ENCODE measurements around the gene IGLL5. TPM values are rescaled to one million over a fixed set of nuclear protein-coding genes. Genes with fewer than 3 reads are reported as not detected.

Gene IGLL5
- total and polyA plus RNA-seq, 9 of the 15 experiments (the other 6 are each of a cell fraction or from before 2014, with no cell fraction given): not detected

DNA sequence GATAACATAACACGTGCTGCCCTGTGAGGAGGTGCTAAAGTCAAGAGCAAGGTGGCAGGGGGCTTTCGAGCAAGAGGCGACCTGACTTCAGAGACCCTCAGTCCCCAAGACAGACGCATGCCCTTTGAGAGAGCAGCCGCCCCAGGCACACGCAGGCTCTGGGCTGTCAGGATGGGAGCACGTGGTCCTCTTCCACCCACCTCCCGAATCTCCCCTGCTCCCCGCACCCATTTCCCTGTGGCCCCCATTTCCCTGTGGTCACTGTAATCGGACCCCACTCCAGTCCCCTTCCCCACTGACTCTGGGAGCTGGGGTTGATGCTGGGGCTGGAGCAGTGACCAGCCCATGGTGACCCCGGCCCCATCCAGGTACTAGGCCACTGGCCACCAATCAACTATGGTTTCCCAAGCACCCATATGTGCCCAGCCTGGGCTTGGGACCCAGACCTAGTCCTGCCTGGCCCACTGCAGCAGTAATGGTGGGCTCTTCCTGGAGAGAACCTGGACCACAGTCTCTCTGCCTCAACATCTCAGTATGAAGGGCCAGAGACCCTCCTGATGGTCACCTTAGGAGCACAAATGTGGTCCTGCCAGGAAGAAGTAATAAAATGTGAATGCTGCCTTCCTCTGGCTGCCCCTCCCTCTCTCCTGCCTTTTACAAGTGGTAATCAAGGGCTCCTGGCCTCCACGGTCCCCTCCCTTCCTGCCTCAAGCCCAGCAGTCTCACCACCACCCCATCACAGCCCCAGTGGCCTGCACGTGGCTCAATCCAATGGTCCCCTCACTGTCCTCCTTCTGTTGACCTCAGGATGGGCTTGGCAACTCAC is 39.0 kb downstream of the IGLL5 start (continued):
- TF ChIP-seq TAF15 (IDR thresholded peaks at IDR 0.05; ENCODE audit: low read depth, low read length) (0 out of 2 replicates have a peak, but pooled peaks have one; percentile 78), BRCA1 (IDR thresholded peaks at IDR 0.05) (no peak), BRCA1 (CRISPR knock-in tag; IDR thresholded peaks at IDR 0.05) (no peak), LEF1 (IDR thresholded peaks at IDR 0.05) (no peak), POLR3A (IDR thresholded peaks at IDR 0.05; ENCODE audit: borderline replicate concordance, extremely low read depth, insufficient read depth, insufficient read length) (no peak)
- TF ChIP-seq, protein P1, sequence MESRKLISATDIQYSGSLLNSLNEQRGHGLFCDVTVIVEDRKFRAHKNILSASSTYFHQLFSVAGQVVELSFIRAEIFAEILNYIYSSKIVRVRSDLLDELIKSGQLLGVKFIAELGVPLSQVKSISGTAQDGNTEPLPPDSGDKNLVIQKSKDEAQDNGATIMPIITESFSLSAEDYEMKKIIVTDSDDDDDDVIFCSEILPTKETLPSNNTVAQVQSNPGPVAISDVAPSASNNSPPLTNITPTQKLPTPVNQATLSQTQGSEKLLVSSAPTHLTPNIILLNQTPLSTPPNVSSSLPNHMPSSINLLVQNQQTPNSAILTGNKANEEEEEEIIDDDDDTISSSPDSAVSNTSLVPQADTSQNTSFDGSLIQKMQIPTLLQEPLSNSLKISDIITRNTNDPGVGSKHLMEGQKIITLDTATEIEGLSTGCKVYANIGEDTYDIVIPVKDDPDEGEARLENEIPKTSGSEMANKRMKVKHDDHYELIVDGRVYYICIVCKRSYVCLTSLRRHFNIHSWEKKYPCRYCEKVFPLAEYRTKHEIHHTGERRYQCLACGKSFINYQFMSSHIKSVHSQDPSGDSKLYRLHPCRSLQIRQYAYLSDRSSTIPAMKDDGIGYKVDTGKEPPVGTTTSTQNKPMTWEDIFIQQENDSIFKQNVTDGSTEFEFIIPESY (CRISPR knock-in tag; IDR thresholded peaks at IDR 0.05): no peak

DNA sequence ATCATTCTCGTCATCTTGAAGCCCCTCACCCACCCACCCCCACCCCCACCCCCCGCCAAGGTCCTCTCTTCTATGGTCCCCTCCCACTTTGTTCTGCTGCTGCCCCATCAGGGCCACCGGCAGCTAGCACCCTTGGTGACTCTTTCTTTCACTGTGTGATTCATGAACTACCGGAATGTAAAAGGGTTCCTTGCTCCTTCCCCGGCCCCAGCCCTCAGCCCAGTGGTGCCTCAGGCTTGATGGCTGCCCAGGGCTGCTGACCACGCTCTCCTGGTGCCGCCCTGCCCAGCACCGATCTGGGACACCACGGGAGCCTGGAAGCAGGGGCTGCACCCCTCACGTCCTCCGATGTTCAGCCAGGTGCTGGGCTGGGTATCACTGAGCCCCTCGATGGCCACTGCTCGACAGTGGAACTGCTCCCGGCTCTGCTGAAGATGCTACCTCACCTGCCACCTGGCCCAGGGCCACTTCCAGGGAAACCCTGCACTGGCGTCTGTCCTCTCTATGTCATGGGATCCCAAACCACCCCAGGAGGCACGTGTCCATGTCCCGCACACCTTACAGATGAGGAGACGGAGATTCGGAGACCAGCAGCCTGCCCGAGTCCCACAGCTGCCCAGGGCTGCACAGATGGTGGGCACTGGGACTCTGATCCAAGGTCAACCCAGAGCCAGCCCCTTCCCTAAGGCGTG is 39.7 kb downstream of the IGLL5 start:
- BruUV-seq (replicated peaks): no TSS peak
- H3K79me2 ChIP-seq (ENCODE audit: control insufficient read depth, insufficient read depth, low read length): no peaks in the 10 kb centered on the region
- peaks cover 16 to 18% of the 10 kb centered on the region in 2 experiments for H3K4me1 ChIP-seq (replicated peaks in 1 of 2; ENCODE audit: control insufficient read depth in 2 of 2, insufficient read depth in 2 of 2, low read length in 2 of 2)
- H3K27me3 ChIP-seq (ENCODE audit: control insufficient read depth in 2 of 2, insufficient read depth in 2 of 2, low read length in 2 of 2): peaks cover 8 to 57% of the 10 kb centered on the region in 2 experiments; a peak in 3 of 5 replicates
- H3K9me1 ChIP-seq (ENCODE audit: control insufficient read depth, insufficient read depth, low read length): peaks cover 18% of the 10 kb centered on the region
- in situ Hi-C loops (cut with MboI): loop anchor here (25.0 kb wide), 1 partner anchor 1335 kb away; the partner anchor contains the start of gene SPECC1L
- no peak for FAIRE-seq
- peak overlapping the region in 1 of 2 experiments; percentile 26; a peak in 1 of 4 replicates for H3K9ac ChIP-seq (ENCODE audit: insufficient read depth in 1 of 2, low read depth in 2 of 2, low read length in 2 of 2)
- H3K4me3 ChIP-seq: no peak overlapping the region
- H4K20me1 ChIP-seq (replicated peaks; ENCODE audit: control insufficient read depth, insufficient read depth, low read length): peaks cover 81% of the 10 kb centered on the region
- no peaks in the 10 kb centered on the region for H3K36me3 ChIP-seq (ENCODE audit: control insufficient read depth, insufficient read depth, low read length)
- peak in 3 of 4 experiments; percentile 52 to 64 (median 61) for DNase-seq (ENCODE audit: extremely low read depth in 1 of 4, low spot score in 3 of 4)
- no peak overlapping the region for H3K4me2 ChIP-seq (ENCODE audit: insufficient read depth, low read length)
- H2AFZ ChIP-seq (ENCODE audit: low read depth, low read length): no peak overlapping the region
- no peak for ATAC-seq
- 6% methylated on average over 21 of the region's 21 CpGs for WGBS (ENCODE audit: insufficient coverage, low coverage, missing lambda C conversion rate)
- H3K27ac ChIP-seq (ENCODE audit: extremely low read depth, low read depth, low read length): no peak overlapping the region
- intact Hi-C loops (cut with micrococcal nuclease): no loop called here
- CTCF ChIA-PET (ENCODE audit: low intra/inter-chr PET ratio): interaction anchor here (0.6 kb wide), 1 partner anchor 36 kb away, joined by 4 read pairs; no protein-coding TSS in a partner anchor
- no peaks in the 10 kb centered on the region for H3K9me3 ChIP-seq (replicated peaks; ENCODE audit: control insufficient read depth, insufficient read depth, low read depth, low read length)
- POLR2A ChIA-PET: interaction anchor here (0.6 to 6.9 kb wide), 2 partner anchors 14 to 276 kb away, joined by 3 to 74 read pairs; no protein-coding TSS in a partner anchor
- TF ChIP-seq TCFL5 (CRISPR knock-in tag; conservative IDR thresholded peaks at IDR 0.05): no peak

Measured in K562 (cell line).